HAP-1 (cell line): Measurements from ENCODE around the gene ACAN.

ENCODE experiments used
- DNase-seq, 2 experiments: peaks; one replicate each; pipeline ENCODE4 v3.0.0-alpha.2; 2016 to 2020; ENCODE audit warnings: low spot score in 2 of 2
- H3K27me3 ChIP-seq: fragments of 250-450 bp; sonication (Bioruptor Pico); 2 replicates; pipeline ENCODE4 v1.5.1; 2020; ENCODE audit warnings: low read depth, mild to moderate bottlenecking, moderate library complexity
- H3K36me3 ChIP-seq: fragments of 250-450 bp; sonication (Bioruptor Pico); replicated peaks from 2 replicates; pipeline ENCODE4 v1.5.1; 2020; ENCODE audit warnings: mild to moderate bottlenecking
- H3K4me1 ChIP-seq: fragments of 250-450 bp; sonication (Bioruptor Pico); 2 replicates; pipeline ENCODE4 v1.5.1; 2020; ENCODE audit warnings: mild to moderate bottlenecking
- H3K4me3 ChIP-seq: fragments of 250-450 bp; sonication (Bioruptor Pico); 2 replicates; pipeline ENCODE4 v1.5.1; 2020; ENCODE audit warnings: mild to moderate bottlenecking, moderate library complexity
- H3K9me3 ChIP-seq: fragments of 250-450 bp; sonication (Bioruptor Pico); 2 replicates; pipeline ENCODE4 v1.5.1; 2020; ENCODE audit warnings: mild to moderate bottlenecking, moderate library complexity
- in situ Hi-C: fragments of 300-500 bp; cut with MboI; formaldehyde crosslinking; loops from 3 replicates; pipeline ENCODE4 v1.14.3; 2020; ENCODE audit warnings: low sequenced_read_pairs, inconsistent platforms, mixed read lengths

The ACAN gene

DNA sequence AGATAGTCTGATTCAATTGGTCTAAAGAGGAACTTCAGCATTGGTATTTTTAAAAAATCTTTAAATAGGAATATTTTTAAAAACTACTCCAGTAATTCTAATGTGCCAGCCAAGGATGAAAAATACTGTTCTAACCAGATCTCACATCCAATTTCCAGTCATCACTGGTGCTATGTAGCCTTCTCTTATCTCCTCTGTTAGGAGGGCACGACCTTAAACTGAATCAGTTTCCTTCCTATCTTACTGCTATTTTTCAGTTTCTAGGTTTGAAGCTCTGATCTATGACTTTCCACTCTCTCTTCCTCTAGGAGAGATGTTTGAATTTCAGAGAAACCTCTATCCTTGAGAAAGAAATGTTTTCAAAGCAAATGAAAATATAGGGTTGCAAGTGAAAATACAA is 60.2 kb downstream of the ACAN start:
- H3K27me3 ChIP-seq = no peaks in the 10 kb centered on the region
- in situ Hi-C loops = no loop called here
- DNase-seq = no peak
- H3K4me1 ChIP-seq = no peaks in the 10 kb centered on the region
- no peak overlapping the region for H3K4me3 ChIP-seq
- no peaks in the 10 kb centered on the region; the same call in 1 of the 2 replicates for H3K9me3 ChIP-seq
- no peaks in the 10 kb centered on the region for H3K36me3 ChIP-seq

DNA sequence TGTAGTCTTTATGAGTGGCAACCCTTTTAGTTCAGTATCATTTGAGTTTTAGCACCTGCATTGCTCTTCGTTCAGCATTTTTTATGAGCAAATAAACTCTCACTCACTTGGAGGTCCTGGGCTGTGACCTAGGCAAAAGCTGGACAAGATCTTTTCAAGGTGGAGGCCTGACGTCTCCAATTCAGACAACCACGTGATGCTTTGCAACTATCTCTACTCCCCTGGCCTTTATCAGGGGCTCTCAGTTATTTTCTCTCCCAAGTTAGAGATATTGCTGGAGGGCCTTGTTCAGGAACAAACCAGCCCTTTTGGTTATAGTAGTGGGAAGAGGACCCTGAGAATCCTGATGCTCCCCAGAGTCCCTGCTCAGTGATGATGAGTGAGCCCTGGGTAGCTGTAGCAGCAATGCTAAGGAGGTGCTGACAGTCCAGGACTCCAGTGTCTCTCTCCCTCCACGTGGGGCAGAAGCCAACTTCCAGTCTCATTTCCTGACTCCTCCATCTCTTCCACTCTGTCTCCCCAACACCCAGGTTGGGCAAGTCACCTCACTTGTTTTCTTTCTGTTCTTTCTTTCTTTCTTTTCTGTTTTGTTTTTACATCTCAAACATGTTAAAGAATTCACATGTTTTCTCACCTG is 61.7 kb downstream of the ACAN start:
- in situ Hi-C loops = no loop called here
- DNase-seq = no peak
- H3K9me3 ChIP-seq = no peaks in the 10 kb centered on the region; the same call in 1 of the 2 replicates

DNA sequence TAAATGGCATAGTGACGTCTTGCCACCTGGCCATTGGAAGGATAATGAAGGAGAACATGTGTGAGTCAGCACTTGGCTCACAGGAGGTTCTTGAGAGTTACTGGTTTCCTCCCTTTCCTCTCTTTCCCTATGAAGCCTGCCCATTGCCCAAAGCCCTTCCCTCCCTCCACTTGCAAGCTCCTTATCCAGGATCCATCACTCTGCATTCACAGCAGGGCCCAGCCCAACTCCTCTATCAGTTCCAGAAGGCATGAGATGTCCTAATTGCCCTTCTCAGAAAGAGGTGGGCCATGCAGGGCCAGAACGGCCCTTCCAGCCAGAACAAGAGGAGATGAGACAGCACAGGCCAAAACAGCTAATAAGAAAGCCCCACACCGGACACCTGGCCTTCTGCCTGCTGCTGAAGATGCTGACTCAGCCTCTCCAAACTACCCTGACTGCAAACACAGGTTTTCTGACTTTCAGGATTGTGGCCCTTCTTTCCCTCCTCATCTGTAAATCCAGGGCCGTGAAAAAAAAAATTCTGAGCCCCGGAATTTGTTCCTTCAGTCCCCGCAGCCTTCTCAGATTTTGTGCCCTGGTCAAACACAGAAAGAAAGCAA is 62.4 kb downstream of the ACAN start:
- in situ Hi-C loops = no loop called here
- DNase-seq = no peak

More for the DNA sequence above, 61.7 kb downstream of the ACAN start:
- Histone ChIP-seq H3K36me3 (no peaks in the 10 kb centered on the region), H3K4me3 (no peak overlapping the region), H3K27me3 (no peaks in the 10 kb centered on the region), H3K4me1 (no peaks in the 10 kb centered on the region)

DNA sequence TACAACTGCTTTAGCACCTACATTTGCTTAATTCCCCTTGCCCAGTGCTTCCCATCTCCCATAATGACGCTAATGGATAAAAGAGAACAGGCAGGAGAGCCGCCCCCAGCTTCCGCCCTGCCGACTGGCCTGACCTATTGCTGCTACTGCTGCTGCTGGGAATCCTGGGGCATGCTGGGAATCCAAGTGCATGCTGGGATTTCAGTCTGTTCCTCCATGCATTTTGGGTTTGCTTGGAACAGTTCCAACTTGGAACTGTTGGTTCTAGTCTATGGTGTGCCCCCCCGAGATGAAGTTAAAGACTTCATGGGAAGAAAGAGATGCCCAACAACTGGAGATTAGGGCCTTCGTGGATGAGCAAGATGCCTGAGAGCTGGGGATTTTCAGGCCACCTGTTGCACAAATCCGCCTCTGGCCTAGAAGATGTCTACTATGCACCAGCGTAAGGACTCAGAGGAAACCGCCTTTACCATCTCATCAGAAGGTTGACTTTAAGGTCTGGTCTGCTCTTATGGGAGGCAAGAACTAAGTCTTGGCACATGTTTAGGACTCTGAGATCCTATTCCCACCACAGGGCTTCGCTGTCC is 63.2 kb downstream of the ACAN start:
- Histone ChIP-seq H3K27me3 (no peaks in the 10 kb centered on the region), H3K4me1 (no peaks in the 10 kb centered on the region), H3K36me3 (no peaks in the 10 kb centered on the region), H3K9me3 (peaks cover 7% of the 10 kb centered on the region; the same call in 1 of the 2 replicates), H3K4me3 (no peak overlapping the region)
- no peak for DNase-seq
- in situ Hi-C loops = no loop called here

More for the DNA sequence above, 62.4 kb downstream of the ACAN start:
- no peak overlapping the region for H3K4me3 ChIP-seq
- no peaks in the 10 kb centered on the region for H3K36me3 ChIP-seq
- H3K4me1 ChIP-seq = no peaks in the 10 kb centered on the region
- H3K9me3 ChIP-seq = peaks cover 5% of the 10 kb centered on the region; the same call in 1 of the 2 replicates
- H3K27me3 ChIP-seq = no peaks in the 10 kb centered on the region

DNA sequence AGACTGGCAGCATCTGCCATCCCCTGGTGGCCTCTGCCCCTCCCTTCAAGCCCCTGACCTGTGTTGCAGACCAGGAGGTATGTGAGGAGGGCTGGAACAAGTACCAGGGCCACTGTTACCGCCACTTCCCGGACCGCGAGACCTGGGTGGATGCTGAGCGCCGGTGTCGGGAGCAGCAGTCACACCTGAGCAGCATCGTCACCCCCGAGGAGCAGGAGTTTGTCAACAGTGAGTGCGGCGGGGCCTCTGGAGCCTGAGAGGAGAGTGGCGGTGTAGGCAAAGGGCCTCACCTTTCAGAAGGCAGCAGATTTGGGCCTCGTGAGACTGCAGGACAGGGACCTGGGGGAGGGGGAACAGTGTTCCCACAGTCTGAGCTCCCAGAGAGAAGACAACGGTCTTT is 68.1 kb downstream of the ACAN start:
- in situ Hi-C loops = no loop called here
- H3K4me3 ChIP-seq = no peak overlapping the region
- H3K9me3 ChIP-seq = peaks cover 7% of the 10 kb centered on the region; the same call in 1 of the 2 replicates
- H3K27me3 ChIP-seq = no peaks in the 10 kb centered on the region
- no peak for DNase-seq
- no peaks in the 10 kb centered on the region for H3K4me1 ChIP-seq
- H3K36me3 ChIP-seq = no peaks in the 10 kb centered on the region

DNA sequence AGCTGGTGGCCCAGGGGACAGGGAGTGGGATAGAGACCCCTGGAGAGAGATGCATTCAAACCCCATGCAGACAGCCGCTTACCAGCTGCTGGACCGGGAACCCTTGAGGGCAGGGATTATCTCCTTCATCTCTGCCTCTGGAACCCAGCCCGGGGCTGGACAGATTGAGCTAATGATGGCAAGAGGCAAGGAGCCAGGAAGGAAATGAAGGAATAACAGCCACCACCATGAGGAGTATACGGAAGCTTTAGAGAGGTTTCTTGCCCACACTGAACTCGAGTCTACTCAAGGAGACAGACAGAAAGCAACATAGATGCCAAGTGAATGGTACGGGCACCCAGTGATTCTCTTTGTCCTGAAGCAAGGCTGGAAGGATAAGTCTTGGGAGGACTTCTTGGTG is 68.9 kb downstream of the ACAN start:
- Histone ChIP-seq H3K4me3 (no peak overlapping the region), H3K36me3 (no peaks in the 10 kb centered on the region), H3K27me3 (no peaks in the 10 kb centered on the region), H3K4me1 (no peaks in the 10 kb centered on the region), H3K9me3 (peaks cover 7% of the 10 kb centered on the region; the same call in 1 of the 2 replicates)
- no peak for DNase-seq
- in situ Hi-C loops = no loop called here

DNA sequence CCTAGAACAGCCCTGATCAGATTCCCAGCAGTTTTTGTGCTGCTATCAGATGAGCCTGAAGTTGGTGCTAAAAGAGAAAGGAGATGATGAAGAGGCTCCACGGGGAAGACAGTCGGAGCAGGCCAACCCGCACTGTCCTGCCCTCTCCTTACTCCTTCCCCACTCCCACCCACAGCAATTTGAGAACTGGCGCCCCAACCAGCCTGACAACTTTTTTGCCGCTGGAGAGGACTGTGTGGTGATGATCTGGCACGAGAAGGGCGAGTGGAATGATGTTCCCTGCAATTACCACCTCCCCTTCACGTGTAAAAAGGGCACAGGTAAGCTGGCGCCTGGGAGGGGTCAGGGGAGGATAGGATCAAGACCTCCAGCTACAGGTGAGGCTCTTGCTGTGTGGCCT is 69.5 kb downstream of the ACAN start:
- Histone ChIP-seq H3K36me3 (no peaks in the 10 kb centered on the region), H3K9me3 (peaks cover 7% of the 10 kb centered on the region; the same call in 1 of the 2 replicates), H3K27me3 (no peaks in the 10 kb centered on the region), H3K4me1 (no peaks in the 10 kb centered on the region), H3K4me3 (no peak overlapping the region)
- in situ Hi-C loops = no loop called here
- DNase-seq = no peak

DNA sequence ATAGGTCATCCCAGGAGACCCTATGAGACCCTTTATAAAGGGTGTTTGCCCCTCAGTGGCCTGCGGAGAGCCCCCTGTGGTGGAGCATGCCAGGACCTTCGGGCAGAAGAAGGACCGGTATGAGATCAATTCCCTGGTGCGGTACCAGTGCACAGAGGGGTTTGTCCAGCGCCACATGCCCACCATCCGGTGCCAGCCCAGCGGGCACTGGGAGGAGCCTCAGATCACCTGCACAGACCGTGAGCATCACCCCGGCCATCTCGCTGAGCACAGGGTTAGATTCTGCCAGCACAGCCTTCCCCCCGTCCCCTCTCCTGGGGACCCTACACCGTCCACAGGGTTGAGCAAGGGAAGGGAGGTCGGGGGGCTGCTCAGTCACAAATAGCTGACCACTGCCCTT is 70.5 kb downstream of the ACAN start:
- in situ Hi-C loops = no loop called here
- H3K27me3 ChIP-seq = no peaks in the 10 kb centered on the region

DNA sequence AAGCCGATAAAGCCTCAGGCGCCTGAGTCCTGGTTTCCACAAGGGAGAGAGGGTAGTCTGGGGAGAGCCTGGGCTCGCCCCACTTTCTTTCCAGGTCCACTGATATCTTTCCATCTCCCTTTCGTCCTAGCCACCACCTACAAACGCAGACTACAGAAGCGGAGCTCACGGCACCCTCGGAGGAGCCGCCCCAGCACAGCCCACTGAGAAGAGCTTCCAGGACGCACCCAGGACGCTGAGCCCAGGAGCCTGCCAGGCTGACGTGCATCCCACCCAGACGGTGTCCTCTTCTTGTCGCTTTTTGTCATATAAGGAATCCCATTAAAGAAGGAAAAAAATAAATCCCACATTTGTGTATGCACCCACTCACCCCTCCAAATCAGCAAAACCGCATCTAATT is 71.0 kb downstream of the ACAN start:
- no peaks in the 10 kb centered on the region for H3K27me3 ChIP-seq
- H3K4me3 ChIP-seq = no peak overlapping the region
- in situ Hi-C loops = no loop called here
- DNase-seq = no peak
- peaks cover 5% of the 10 kb centered on the region for H3K36me3 ChIP-seq
- H3K9me3 ChIP-seq = peaks cover 7% of the 10 kb centered on the region; the same call in 1 of the 2 replicates
- H3K4me1 ChIP-seq = no peaks in the 10 kb centered on the region

More for the DNA sequence above, 70.5 kb downstream of the ACAN start:
- no peaks in the 10 kb centered on the region for H3K4me1 ChIP-seq
- peaks cover under 1% of the 10 kb centered on the region; the same call in 1 of the 2 replicates for H3K36me3 ChIP-seq
- peaks cover 7% of the 10 kb centered on the region; the same call in 1 of the 2 replicates for H3K9me3 ChIP-seq
- no peak for DNase-seq
- no peak overlapping the region for H3K4me3 ChIP-seq

DNA sequence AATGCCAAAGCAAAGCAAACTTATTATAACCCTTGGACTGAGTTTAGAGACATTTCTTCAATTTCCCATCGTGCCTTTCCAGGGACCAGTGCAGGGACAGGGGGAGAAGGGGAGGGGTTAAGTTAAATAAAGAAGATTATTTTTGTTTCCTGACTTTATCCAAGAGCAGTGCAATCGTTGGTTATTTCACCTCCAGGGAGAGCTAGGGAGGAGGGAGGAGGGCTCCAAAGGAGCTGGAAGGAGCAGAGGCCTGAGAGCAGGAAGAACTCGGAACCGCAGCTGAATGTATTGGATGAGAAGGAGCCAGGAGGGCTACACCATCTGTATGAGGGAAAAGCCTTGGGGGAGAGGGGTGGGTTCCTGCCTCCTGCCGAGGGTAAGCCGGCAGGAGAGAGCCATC is 71.4 kb downstream of the ACAN start:
- H3K4me3 ChIP-seq = no peak overlapping the region
- DNase-seq = no peak
- peaks cover 7% of the 10 kb centered on the region; the same call in 1 of the 2 replicates for H3K9me3 ChIP-seq
- no peaks in the 10 kb centered on the region for H3K4me1 ChIP-seq
- no peaks in the 10 kb centered on the region for H3K27me3 ChIP-seq
- in situ Hi-C loops = no loop called here
- peaks cover 7% of the 10 kb centered on the region for H3K36me3 ChIP-seq

DNA sequence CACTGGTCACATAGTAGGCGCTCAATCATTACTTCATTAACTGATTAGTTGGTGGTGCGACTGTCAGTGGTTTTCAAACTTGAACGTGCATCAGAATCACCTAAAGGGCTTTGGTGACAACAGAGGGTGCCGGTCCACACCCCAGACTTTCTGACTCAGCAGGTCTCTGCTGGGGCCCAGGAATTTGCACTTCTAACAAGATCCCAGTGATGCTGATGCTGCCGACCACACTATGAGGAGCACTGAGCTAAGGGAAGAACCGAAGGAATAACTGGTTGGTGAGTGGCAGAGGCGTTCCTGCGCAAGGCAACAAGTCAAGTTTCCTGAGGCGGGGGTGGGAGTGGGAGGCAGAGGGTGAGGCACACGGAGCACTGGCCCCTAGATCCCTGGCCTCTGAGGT is 73.3 kb downstream of the ACAN start:
- Histone ChIP-seq H3K4me1 (no peaks in the 10 kb centered on the region), H3K4me3 (no peak overlapping the region), H3K27me3 (no peaks in the 10 kb centered on the region), H3K9me3 (no peaks in the 10 kb centered on the region), H3K36me3 (peaks cover 16% of the 10 kb centered on the region)
- in situ Hi-C loops = no loop called here
- no peak for DNase-seq

DNA sequence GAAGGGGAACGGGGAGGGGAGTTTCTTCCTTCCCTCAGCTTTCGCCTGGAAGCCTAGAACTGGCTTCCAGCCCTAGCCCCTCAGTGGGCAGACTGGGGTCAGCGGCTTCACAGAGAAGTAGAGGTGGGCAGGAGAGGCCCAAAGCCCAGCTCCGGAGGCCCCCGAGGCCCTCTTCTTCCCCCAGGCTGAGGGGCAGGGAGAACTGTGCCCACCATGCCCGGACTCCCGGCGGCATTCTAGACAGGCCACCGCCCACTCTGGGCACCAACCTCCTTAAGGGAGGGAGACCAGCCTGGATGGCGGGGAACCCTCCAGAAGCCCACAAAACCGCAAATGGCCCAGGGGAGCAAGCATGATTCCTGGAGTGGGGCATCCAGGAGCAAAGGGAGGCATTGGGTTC is 74.2 kb downstream of the ACAN start:
- H3K27me3 ChIP-seq = no peaks in the 10 kb centered on the region
- no peak overlapping the region for H3K4me3 ChIP-seq
- DNase-seq = no peak
- peaks cover 16% of the 10 kb centered on the region for H3K36me3 ChIP-seq
- no peaks in the 10 kb centered on the region for H3K4me1 ChIP-seq
- in situ Hi-C loops = no loop called here
- H3K9me3 ChIP-seq = no peaks in the 10 kb centered on the region

DNA sequence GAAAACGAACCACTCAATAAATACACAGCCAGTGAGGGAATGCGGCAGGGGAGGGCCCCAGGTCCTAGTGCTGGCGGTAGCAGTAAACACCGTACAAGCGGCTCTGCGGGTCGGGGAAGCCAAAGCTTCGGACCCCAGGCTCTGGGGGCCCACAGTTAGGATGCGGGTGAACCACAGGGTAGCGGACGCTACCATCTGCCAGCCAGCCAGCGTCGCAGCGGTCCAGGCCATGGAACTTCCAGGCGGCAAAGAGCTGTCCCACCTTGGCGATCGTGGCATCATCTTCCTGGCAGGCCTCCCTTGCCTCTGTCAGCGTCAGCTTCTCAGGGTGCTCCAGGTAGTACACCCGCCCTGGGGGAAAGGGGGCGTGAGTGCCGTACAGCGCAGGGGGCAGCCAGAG is 74.7 kb downstream of the ACAN start:
- Histone ChIP-seq H3K4me3 (no peak overlapping the region), H3K27me3 (no peaks in the 10 kb centered on the region), H3K4me1 (no peaks in the 10 kb centered on the region), H3K36me3 (peaks cover 17% of the 10 kb centered on the region), H3K9me3 (no peaks in the 10 kb centered on the region)
- no peak for DNase-seq
- in situ Hi-C loops = no loop called here

DNA sequence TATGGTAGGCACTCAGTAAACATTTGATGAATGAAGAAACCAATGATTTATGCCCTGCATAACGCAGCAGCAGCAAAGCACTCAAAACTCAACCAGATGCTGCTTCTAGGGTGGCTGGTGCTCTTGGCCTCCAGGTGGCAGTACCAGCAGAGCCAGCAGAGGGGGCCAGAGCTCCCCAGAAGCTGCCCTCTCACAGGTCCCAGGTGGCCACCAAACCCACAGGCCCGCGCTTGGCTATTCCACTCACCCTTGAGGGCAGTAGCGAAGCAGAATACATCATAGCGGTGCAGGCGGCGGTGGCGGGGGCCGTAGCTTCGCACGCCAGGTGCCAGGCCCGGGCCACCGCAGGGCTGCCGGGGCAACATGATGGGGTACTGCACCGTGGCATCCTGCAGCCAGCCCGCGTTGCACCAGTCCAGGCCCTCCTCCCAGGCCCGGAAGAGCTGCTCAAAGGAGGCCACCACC is 75.5 kb downstream of the ACAN start:
- in situ Hi-C loops = no loop called here
- DNase-seq = peak; percentile 60 to 86
- Histone ChIP-seq H3K36me3 (peaks cover 24% of the 10 kb centered on the region), H3K4me3 (no peak overlapping the region), H3K27me3 (no peaks in the 10 kb centered on the region), H3K4me1 (no peaks in the 10 kb centered on the region), H3K9me3 (peaks cover 2% of the 10 kb centered on the region; the same call in 1 of the 2 replicates)
